Testis (tissue), 3 donors: Measurements from ENCODE around the gene IL37. TPM values are rescaled to one million over a fixed set of nuclear protein-coding genes. Genes with fewer than 3 reads are reported as not detected.

Experiments used
- DNase-seq: peaks from one replicate; pipeline ENCODE4 v3.0.0-alpha.2; 2019
- H3K27ac ChIP-seq, 2 donors: fragments of 200-600 bp; sonication (generic); one replicate each; pipeline ENCODE4 v1.5.1; 2019
- H3K27me3 ChIP-seq: fragments of 200-600 bp; sonication (generic); one replicate; pipeline ENCODE4 v1.5.1; 2019
- H3K36me3 ChIP-seq: fragments of 200-600 bp; sonication (generic); one replicate; pipeline ENCODE4 v1.5.1; 2017; ENCODE audit warnings: low read depth; ENCODE audit errors: missing control alignments
- H3K4me1 ChIP-seq: fragments of 200-600 bp; sonication (generic); one replicate; pipeline ENCODE4 v1.5.1; 2019
- H3K4me3 ChIP-seq, 2 donors: fragments of 200-600 bp; sonication (generic); one replicate each; pipeline ENCODE4 v1.5.1; 2017 to 2019
- H3K9me3 ChIP-seq: fragments of 200-600 bp; sonication (generic); one replicate; pipeline ENCODE4 v1.5.1; 2017
- POLR2A ChIP-seq: fragments of 450-650 bp; IDR thresholded peaks from one replicate; pipeline ENCODE4 v1.6.1; 2017; ENCODE audit warnings: antibody characterized with exemption, mild to moderate bottlenecking, moderate library complexity
- WGBS, 2 donors: methylation state at CpG; one replicate each; pipeline ENCODE4 v1.1.5; 2018; 5-methylcytosine and 5-hydroxymethylcytosine counted together
- intact Hi-C: fragments of 100-400 bp; cut with DNase I; formaldehyde crosslinking; loops from one replicate; pipeline ENCODE4 v1.15.1; 2023; ENCODE audit warnings: low total_unique reads
- polyA plus RNA-seq: library from polyadenylated mRNA; stranded (reverse); fragments of 350-450 nt; fragmentation: Illumina TruSeq; extraction: RNeasy Lipid Tissue Mini Kit (QIAGEN cat#74804); gene quantifications from one replicate; pipeline ENCODE4 v1.2.3, GENCODE V29; 2014; ENCODE audit warnings: low read depth, low replicate concordance; ENCODE audit not compliant: insufficient read depth
- total RNA-seq, 2 donors: library from RNA; depleted of rRNA; stranded (reverse); fragments of >200 nt; gene quantifications; one replicate each; pipeline ENCODE4 v1.2.3, GENCODE V29; 2016
- TF ChIP-seq, protein P1 (sequence below), 3 experiments: fragments of 450-650 bp in 2 of 3; fragments of 200-600 bp in 1 of 3; sonication (generic) in 1 of 3; IDR thresholded peaks; one replicate each; pipeline ENCODE4 v1.5.1; 2016 to 2019; ENCODE audit warnings: antibody characterized with exemption in 3 of 3, mild to moderate bottlenecking in 2 of 3, moderate library complexity in 1 of 3

The IL37 gene
- total and polyA plus RNA-seq, 3 donors from 2014 or later, result 1.3 to 1.5 TPM; not detected in 1

- Histone ChIP-seq H3K36me3 (no peaks in the 10 kb centered on the region), H3K27ac (no peak overlapping the region), H3K27me3 (no peaks in the 10 kb centered on the region), H3K4me1 (no peaks in the 10 kb centered on the region), H3K9me3 (no peaks in the 10 kb centered on the region), H3K4me3 (no peak overlapping the region)
- 77 to 82% methylated on average over 3 of the region's 3 CpGs for WGBS, 2 donors
- TF ChIP-seq, protein P1, sequence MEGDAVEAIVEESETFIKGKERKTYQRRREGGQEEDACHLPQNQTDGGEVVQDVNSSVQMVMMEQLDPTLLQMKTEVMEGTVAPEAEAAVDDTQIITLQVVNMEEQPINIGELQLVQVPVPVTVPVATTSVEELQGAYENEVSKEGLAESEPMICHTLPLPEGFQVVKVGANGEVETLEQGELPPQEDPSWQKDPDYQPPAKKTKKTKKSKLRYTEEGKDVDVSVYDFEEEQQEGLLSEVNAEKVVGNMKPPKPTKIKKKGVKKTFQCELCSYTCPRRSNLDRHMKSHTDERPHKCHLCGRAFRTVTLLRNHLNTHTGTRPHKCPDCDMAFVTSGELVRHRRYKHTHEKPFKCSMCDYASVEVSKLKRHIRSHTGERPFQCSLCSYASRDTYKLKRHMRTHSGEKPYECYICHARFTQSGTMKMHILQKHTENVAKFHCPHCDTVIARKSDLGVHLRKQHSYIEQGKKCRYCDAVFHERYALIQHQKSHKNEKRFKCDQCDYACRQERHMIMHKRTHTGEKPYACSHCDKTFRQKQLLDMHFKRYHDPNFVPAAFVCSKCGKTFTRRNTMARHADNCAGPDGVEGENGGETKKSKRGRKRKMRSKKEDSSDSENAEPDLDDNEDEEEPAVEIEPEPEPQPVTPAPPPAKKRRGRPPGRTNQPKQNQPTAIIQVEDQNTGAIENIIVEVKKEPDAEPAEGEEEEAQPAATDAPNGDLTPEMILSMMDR (IDR thresholded peaks at IDR 0.05), result no peak
- no peak for TF ChIP-seq POLR2A
- DNase-seq, result no peak
- intact Hi-C loops, result no loop called here
These were observed 51.6 kb downstream of the IL37 start for GRCh38 chr2:112962308-112963175.

DNA sequence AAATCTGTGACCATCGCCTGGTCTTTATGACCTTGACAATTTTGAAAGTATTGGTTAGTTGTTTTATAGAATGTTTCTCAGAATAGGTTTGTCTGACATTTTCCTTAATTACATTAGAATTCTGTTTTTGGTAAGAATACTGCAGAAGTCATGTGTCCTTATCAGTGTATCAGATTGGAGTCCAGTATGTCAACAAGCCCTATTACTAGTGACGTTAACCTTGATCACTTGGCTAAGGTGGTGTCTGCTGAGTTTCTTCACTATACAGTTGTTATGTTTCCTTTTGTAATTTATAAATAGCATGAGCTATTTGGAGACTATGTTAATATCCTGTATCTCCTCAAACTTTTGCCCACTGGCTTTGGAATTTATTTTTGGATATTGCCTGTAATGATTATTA lies 56.1 kb downstream of the IL37 start:
- H3K4me3 ChIP-seq, result no peak overlapping the region
- H3K27ac ChIP-seq, result no peak overlapping the region
- H3K27me3 ChIP-seq, result no peaks in the 10 kb centered on the region
- no peaks in the 10 kb centered on the region for H3K9me3 ChIP-seq
- H3K36me3 ChIP-seq, result no peaks in the 10 kb centered on the region
- H3K4me1 ChIP-seq, result no peaks in the 10 kb centered on the region
- intact Hi-C loops, result no loop called here
- 76 to 86% methylated on average over 2 of the region's 2 CpGs for WGBS, 2 donors
- TF ChIP-seq, protein P1 (IDR thresholded peaks at IDR 0.05), result no peak
- no peak for TF ChIP-seq POLR2A
- DNase-seq, result no peak

Other genes with a start within 250 kb of the IL37 start
- 1 to 10 TPM; 2.8 to 2.9 TPM for gene NT5DC4, start 190.1 kb upstream of the IL37 start, total RNA-seq
- gene NT5DC4, start 190.1 kb upstream of the IL37 start, polyA plus RNA-seq, result 4.2 TPM
- gene CKAP2L, start 146.6 kb upstream of the IL37 start, total RNA-seq, result 10 to 100 TPM in 1 of 2 donors, 1 to 10 TPM in 1; 7.1 to 11.0 TPM
- gene CKAP2L, start 146.6 kb upstream of the IL37 start, polyA plus RNA-seq, result 9.5 TPM
- gene IL1A, start 126.7 kb upstream of the IL37 start, total RNA-seq, result 10 to 100 TPM; 21.4 to 36.5 TPM
- 15.8 TPM for gene IL1A, start 126.7 kb upstream of the IL37 start, polyA plus RNA-seq
- gene IL1B, start 74.4 kb upstream of the IL37 start, total RNA-seq, result under 1 TPM; 0.62 to 0.63 TPM
- 1.8 TPM for gene IL1B, start 74.4 kb upstream of the IL37 start, polyA plus RNA-seq
- under 1 TPM in 1 of 2 donors, not detected in 1; 0.68 TPM for gene IL36G, start 66.8 kb downstream of the IL37 start, total RNA-seq
- gene IL36G, start 66.8 kb downstream of the IL37 start, polyA plus RNA-seq, result not detected
- not detected for gene IL36A, start 94.3 kb downstream of the IL37 start, total RNA-seq
- not detected for gene IL36A, start 94.3 kb downstream of the IL37 start, polyA plus RNA-seq
- not detected for gene IL36B, start 141.7 kb downstream of the IL37 start, total RNA-seq
- gene IL36B, start 141.7 kb downstream of the IL37 start, polyA plus RNA-seq, result not detected
- gene IL36RN, start 148.0 kb downstream of the IL37 start, total RNA-seq, result not detected
- not detected for gene IL36RN, start 148.0 kb downstream of the IL37 start, polyA plus RNA-seq
- gene IL1F10, start 156.8 kb downstream of the IL37 start, total RNA-seq, result under 1 TPM in 1 of 2 donors, not detected in 1; 0.68 TPM
- not detected for gene IL1F10, start 156.8 kb downstream of the IL37 start, polyA plus RNA-seq
- gene IL1RN, start 216.4 kb downstream of the IL37 start, total RNA-seq, result 1 to 10 TPM; 3.2 to 5.6 TPM
- gene IL1RN, start 216.4 kb downstream of the IL37 start, polyA plus RNA-seq, result 18.4 TPM